C4-2B (cell line): ENCODE results near the gene FAU.

Source experiments
- ZFX ChIP-seq: fragments of 450-650 bp; IDR thresholded peaks from 2 replicates; pipeline ENCODE4 v1.6.1; 2017
- TF ChIP-seq, protein P1 (sequence below): fragments of 450-650 bp; conservative IDR thresholded peaks from 2 replicates; pipeline ENCODE4 v1.5.1; 2017; ENCODE audit warnings: mild to moderate bottlenecking

DNA sequence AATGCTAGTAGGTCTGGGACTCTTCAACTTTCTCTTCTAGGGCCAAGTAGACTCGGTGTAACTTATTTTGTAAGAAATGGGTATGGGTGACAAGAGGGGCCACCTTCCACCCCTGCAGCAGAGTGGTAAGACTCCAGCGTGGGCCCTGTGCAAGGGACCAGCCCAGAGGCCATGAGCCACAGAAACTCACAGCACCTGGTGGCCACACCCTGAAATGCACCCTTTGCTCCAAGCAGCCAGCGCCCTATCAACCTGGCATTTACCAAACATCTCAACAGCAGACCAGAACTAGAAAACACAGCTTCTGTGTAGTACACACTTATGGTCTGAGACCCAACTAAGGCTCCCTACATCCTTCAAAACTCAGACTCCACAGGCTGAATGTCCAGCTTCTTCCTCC lies 43.8 kb downstream of the FAU start:
- no peak for TF ChIP-seq ZFX
- TF ChIP-seq, protein P1, sequence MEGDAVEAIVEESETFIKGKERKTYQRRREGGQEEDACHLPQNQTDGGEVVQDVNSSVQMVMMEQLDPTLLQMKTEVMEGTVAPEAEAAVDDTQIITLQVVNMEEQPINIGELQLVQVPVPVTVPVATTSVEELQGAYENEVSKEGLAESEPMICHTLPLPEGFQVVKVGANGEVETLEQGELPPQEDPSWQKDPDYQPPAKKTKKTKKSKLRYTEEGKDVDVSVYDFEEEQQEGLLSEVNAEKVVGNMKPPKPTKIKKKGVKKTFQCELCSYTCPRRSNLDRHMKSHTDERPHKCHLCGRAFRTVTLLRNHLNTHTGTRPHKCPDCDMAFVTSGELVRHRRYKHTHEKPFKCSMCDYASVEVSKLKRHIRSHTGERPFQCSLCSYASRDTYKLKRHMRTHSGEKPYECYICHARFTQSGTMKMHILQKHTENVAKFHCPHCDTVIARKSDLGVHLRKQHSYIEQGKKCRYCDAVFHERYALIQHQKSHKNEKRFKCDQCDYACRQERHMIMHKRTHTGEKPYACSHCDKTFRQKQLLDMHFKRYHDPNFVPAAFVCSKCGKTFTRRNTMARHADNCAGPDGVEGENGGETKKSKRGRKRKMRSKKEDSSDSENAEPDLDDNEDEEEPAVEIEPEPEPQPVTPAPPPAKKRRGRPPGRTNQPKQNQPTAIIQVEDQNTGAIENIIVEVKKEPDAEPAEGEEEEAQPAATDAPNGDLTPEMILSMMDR = peak; percentile 78
